HCT116 (cell line): ENCODE results near the gene RAB40C.

Experiments used
- CEBPB ChIP-seq: IDR thresholded peaks from 2 replicates; pipeline ENCODE4 v1.6.1; 2012; ENCODE audit warnings: low read depth
- ELF1 ChIP-seq: IDR thresholded peaks from 2 replicates; pipeline ENCODE4 v1.6.1; 2012; ENCODE audit warnings: low read depth, borderline replicate concordance
- EZH2 ChIP-seq: fragments of 200-600 bp; sonication (generic); IDR thresholded peaks from 2 replicates; pipeline ENCODE4 v1.6.1; 2017; ENCODE audit warnings: antibody characterized with exemption, mixed run types
- EZH2phosphoT487 ChIP-seq: fragments of 200-600 bp; IDR thresholded peaks from 2 replicates; pipeline ENCODE4 v1.6.1; 2018; ENCODE audit warnings: antibody characterized with exemption, borderline replicate concordance
- POLR2A ChIP-seq: IDR thresholded peaks from 2 replicates; pipeline ENCODE4 v1.7.0; 2011; ENCODE audit warnings: borderline replicate concordance; ENCODE audit not compliant: insufficient read depth, insufficient read length; ENCODE audit errors: extremely low read depth
- POLR2AphosphoS5 ChIP-seq: IDR thresholded peaks from 2 replicates; pipeline ENCODE4 v1.6.1; 2011; ENCODE audit warnings: mild to moderate bottlenecking, low read depth, low read length, moderate library complexity
- RAD21 ChIP-seq: IDR thresholded peaks from 2 replicates; pipeline ENCODE4 v1.6.1; 2012; ENCODE audit warnings: low read depth, mild to moderate bottlenecking
- YY1 ChIP-seq: IDR thresholded peaks from 2 replicates; pipeline ENCODE4 v1.6.1; 2011; ENCODE audit warnings: low read length, low read depth, moderate library complexity, mild to moderate bottlenecking; ENCODE audit not compliant: insufficient replicate concordance; ENCODE audit errors: extremely low read depth
- TF ChIP-seq, protein P1 (sequence below), 3 experiments: fragments of 200-600 bp in 1 of 3; sonication (generic) in 1 of 3; IDR thresholded peaks in 2 of 3; conservative IDR thresholded peaks in 1 of 3; 2 replicates each; pipeline ENCODE4 v1.5.1; 2012 to 2017; ENCODE audit warnings: low read depth in 2 of 3, low read length in 2 of 3, antibody characterized with exemption in 1 of 3, borderline replicate concordance in 1 of 3, control low read depth in 1 of 3, mild to moderate bottlenecking in 1 of 3, mixed read lengths in 1 of 3, mixed run types in 1 of 3, moderate library complexity in 1 of 3; ENCODE audit not compliant: insufficient read depth in 1 of 3
- TF ChIP-seq, protein P2 (sequence below): IDR thresholded peaks from 2 replicates; pipeline ENCODE4 v1.6.1; 2012
- TF ChIP-seq, protein P3 (sequence below): IDR thresholded peaks from 2 replicates; pipeline ENCODE4 v1.6.1; 2012; ENCODE audit warnings: low read depth

DNA sequence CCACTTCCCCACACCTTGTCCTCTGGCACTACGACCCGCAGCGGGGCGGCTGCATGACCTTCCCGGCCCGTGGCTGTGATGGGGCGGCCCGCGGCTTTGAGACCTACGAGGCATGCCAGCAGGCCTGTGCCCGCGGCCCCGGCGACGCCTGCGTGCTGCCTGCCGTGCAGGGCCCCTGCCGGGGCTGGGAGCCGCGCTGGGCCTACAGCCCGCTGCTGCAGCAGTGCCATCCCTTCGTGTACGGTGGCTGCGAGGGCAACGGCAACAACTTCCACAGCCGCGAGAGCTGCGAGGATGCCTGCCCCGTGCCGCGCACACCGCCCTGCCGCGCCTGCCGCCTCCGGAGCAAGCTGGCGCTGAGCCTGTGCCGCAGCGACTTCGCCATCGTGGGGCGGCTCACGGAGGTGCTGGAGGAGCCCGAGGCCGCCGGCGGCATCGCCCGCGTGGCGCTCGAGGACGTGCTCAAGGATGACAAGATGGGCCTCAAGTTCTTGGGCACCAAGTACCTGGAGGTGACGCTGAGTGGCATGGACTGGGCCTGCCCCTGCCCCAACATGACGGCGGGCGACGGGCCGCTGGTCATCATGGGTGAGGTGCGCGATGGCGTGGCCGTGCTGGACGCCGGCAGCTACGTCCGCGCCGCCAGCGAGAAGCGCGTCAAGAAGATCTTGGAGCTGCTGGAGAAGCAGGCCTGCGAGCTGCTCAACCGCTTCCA, 43.6 kb downstream of the RAB40C start:
- TF ChIP-seq, protein P1, sequence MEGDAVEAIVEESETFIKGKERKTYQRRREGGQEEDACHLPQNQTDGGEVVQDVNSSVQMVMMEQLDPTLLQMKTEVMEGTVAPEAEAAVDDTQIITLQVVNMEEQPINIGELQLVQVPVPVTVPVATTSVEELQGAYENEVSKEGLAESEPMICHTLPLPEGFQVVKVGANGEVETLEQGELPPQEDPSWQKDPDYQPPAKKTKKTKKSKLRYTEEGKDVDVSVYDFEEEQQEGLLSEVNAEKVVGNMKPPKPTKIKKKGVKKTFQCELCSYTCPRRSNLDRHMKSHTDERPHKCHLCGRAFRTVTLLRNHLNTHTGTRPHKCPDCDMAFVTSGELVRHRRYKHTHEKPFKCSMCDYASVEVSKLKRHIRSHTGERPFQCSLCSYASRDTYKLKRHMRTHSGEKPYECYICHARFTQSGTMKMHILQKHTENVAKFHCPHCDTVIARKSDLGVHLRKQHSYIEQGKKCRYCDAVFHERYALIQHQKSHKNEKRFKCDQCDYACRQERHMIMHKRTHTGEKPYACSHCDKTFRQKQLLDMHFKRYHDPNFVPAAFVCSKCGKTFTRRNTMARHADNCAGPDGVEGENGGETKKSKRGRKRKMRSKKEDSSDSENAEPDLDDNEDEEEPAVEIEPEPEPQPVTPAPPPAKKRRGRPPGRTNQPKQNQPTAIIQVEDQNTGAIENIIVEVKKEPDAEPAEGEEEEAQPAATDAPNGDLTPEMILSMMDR (IDR thresholded peaks at IDR 0.05 in 2 of 3, conservative IDR thresholded peaks at IDR 0.05 in 1 of 3; ENCODE audit: borderline replicate concordance in 1 of 3, insufficient read depth in 1 of 3, low read depth in 2 of 3, low read length in 2 of 3): no peak
- no peak for TF ChIP-seq CEBPB
- no peak for TF ChIP-seq POLR2A
- no peak for TF ChIP-seq RAD21
- no peak for TF ChIP-seq POLR2AphosphoS5
- no peak for TF ChIP-seq EZH2
- no peak for TF ChIP-seq EZH2phosphoT487
- TF ChIP-seq ELF1: no peak
- TF ChIP-seq, protein P2, sequence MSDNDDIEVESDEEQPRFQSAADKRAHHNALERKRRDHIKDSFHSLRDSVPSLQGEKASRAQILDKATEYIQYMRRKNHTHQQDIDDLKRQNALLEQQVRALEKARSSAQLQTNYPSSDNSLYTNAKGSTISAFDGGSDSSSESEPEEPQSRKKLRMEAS: no peak
- TF ChIP-seq, protein P3, sequence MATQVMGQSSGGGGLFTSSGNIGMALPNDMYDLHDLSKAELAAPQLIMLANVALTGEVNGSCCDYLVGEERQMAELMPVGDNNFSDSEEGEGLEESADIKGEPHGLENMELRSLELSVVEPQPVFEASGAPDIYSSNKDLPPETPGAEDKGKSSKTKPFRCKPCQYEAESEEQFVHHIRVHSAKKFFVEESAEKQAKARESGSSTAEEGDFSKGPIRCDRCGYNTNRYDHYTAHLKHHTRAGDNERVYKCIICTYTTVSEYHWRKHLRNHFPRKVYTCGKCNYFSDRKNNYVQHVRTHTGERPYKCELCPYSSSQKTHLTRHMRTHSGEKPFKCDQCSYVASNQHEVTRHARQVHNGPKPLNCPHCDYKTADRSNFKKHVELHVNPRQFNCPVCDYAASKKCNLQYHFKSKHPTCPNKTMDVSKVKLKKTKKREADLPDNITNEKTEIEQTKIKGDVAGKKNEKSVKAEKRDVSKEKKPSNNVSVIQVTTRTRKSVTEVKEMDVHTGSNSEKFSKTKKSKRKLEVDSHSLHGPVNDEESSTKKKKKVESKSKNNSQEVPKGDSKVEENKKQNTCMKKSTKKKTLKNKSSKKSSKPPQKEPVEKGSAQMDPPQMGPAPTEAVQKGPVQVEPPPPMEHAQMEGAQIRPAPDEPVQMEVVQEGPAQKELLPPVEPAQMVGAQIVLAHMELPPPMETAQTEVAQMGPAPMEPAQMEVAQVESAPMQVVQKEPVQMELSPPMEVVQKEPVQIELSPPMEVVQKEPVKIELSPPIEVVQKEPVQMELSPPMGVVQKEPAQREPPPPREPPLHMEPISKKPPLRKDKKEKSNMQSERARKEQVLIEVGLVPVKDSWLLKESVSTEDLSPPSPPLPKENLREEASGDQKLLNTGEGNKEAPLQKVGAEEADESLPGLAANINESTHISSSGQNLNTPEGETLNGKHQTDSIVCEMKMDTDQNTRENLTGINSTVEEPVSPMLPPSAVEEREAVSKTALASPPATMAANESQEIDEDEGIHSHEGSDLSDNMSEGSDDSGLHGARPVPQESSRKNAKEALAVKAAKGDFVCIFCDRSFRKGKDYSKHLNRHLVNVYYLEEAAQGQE: no peak
- no peak for TF ChIP-seq YY1
